LNCAP (cell line): ENCODE measurements around the gene HSPA14.

Experiments used
- TF ChIP-seq, protein P1 (sequence below): fragments of 450-650 bp; IDR thresholded peaks from 2 replicates; pipeline ENCODE4 v1.5.1; 2017; ENCODE audit warnings: mild to moderate bottlenecking

Gene HSPA14

DNA sequence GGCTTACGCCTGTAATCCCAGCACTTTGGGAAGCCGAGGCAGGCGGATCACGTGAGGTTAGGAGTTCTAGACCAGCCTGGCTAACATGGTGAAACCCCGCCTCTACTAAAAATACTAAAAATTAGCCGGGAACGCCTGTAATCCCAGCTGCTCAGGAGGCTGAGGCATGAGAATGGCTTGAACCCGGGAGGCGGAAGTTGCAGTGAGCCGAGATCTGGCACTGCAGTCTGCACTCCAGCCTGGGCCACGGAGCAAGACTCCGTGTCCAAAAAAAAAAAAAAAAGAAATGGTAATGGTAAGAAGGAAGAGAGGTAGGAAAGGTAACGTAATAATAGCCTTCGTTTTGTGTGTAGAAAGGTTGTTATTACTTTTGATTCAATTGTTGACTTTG, 1.2 kb downstream of the HSPA14 start:
- TF ChIP-seq, protein P1, sequence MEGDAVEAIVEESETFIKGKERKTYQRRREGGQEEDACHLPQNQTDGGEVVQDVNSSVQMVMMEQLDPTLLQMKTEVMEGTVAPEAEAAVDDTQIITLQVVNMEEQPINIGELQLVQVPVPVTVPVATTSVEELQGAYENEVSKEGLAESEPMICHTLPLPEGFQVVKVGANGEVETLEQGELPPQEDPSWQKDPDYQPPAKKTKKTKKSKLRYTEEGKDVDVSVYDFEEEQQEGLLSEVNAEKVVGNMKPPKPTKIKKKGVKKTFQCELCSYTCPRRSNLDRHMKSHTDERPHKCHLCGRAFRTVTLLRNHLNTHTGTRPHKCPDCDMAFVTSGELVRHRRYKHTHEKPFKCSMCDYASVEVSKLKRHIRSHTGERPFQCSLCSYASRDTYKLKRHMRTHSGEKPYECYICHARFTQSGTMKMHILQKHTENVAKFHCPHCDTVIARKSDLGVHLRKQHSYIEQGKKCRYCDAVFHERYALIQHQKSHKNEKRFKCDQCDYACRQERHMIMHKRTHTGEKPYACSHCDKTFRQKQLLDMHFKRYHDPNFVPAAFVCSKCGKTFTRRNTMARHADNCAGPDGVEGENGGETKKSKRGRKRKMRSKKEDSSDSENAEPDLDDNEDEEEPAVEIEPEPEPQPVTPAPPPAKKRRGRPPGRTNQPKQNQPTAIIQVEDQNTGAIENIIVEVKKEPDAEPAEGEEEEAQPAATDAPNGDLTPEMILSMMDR: no peak

DNA sequence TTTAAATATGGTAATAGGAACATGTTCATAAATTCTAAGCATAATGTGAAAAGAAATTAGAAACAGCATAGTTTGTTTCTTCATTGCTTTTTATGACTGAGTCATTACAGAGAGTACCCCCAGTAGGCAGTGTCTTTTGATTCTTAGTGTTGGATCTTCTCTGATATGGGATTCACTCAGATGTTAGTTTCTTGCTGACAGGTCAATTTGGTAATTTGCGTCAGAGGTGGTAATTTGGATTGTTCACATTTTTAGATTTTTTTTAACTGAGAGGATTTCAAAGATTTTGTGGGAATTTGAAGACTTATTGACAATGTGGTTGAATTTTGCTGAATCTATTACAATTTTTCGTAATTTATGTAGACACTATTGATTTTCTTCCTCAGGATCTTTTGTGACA, 2.1 kb downstream of the HSPA14 start:
- TF ChIP-seq, protein P1: no peak

DNA sequence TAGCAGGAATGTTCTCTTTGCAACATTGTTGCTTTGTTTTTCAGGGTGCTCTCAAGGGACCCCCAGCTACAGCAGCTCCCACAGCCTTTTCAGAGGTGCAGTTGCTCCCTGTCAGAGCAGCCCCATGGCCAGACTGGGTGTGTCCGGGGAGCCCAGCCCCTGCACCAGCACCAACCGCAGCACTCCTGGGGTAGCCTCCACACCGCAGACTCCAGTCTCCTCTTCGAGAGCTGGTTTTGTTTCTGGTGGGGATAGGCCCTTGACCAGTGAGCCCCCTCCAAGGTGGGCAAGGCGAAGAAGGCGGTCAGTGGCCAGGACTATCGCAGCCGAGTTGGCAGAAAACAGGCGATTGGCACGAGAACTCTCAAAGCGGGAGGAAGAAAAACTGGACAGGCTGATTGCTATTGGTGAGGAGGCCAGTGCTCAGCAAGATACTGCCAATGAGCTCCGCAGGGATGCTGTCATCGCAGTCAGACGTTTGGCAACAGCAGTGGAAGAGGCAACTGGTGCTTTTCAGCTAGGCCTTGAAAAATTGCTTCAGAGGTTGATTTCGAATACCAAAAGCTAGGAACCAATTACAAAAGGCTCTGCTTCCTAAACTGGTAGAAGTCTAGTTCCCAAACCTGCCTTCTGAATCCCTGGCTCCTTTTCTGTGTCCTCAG, 5.4 kb downstream of the HSPA14 start:
- TF ChIP-seq, protein P1: no peak

DNA sequence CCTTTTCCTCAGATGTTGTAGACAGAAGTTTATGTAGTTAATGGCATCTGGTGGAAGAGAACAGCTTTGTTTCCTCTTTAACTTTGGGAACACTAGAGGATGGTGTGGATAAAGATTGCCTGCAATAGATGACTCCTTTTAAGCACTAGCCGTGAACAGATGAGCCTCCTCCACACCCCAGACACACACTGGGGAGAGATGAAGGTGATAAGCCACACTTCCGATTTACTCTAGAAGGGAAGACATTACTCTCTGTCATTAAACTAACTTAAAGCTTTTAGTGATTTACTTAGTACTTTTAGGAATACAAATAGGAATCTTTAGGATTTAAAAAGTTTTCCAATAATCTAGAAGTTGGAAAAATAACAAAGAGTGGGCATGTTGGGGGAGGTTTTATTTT, 6.8 kb downstream of the HSPA14 start:
- TF ChIP-seq, protein P1: no peak

DNA sequence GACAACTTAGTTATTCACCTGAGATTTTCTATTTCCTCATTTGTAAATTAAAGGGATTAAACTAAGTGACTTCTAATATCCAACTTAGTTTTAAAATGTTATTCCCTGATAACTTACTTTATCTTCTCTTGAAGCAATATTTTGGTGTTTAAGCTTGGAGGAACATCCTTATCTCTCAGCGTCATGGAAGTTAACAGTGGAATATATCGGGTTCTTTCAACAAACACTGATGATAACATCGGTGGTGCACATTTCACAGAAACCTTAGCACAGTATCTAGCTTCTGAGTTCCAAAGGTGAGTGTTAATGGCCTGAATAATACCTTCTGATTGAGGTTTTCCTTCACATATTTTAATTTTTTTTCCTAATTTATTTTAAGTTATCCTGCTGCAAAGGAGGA, 14.1 kb downstream of the HSPA14 start:
- TF ChIP-seq, protein P1: no peak

DNA sequence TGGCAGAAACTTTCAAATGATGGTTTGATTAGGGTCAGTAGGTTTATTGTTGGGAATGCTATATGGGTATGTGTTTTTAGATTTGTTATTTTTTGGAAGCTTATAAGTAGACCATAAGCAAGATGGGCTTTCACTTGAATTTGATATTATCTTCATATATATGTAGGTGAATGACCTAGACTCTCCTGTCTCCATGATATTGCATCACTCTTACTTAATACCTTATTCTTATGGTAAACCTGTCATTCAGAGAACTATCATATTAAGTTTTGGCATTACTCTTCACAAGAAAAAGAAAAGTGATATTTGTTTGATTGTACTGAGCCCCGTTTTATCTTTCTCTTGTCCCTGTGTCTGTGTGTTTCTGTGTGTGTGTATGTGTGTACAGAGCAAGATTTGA, 17.3 kb downstream of the HSPA14 start:
- TF ChIP-seq, protein P1: no peak

DNA sequence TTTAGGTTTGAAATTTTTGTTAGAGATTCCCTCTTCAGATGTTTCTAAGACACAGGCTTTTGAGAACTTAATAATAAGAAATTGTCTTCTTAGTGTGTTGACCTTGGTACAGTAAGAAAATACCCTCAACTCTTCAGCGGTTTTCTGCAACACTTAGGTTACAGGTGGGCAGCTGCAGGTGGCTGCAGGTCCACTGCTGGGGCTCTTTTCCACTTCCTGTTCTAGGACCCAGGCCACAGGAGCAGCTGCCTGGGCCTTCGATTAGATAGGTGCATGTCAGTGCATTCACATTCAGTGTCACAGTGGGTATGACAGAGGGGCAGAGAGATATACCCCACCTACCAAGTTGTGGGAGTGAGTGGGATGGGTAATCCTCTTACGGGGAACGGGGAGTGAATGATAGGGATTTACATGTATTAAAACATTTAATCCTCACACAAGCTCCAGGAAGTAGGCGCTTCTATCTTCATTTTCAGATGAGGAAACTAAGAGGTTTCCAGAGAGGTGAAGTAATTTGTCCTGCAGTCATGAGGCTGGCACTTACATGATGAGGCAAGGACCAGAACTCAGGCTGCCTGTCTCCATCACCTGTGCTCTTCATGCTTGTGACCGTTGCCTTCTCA, 20.3 kb downstream of the HSPA14 start:
- TF ChIP-seq, protein P1: no peak
